ENCODE results near the gene TEX12. TPM values are rescaled to one million over a fixed set of nuclear protein-coding genes. Genes with fewer than 3 reads are reported as not detected.

The TEX12 gene
- total RNA-seq (2022; extraction: Qiagen RNA extraction), result not detected in 5 replicates

GRCh38 chr11:112167145-112167544, at the start of gene TEX12:
TSS of gene TEX12 (plus strand) at chr11:112167372. CDS start at chr11:112169269, 1,897 bp downstream.

GRCh38 chr11:112163875-112164685, 3.1 kb upstream of the TEX12 start, which contains the start of gene IL18:
TSS of gene IL18 (minus strand) at chr11:112164094. CDS start at chr11:112155053, 9,041 bp downstream.

GRCh38 chr11:112174789-112175598, 7.8 kb downstream of the TEX12 start, which contains the start of gene BCO2:
TSS of gene BCO2 (plus strand) at chr11:112175512. CDS start at chr11:112175602, 90 bp downstream.

Other genes with a start within 250 kb of the TEX12 start
- gene C11orf52, start 248.5 kb upstream of the TEX12 start, total RNA-seq (2022; extraction: Qiagen RNA extraction), result 0.12 to 0.31 TPM (median 0.21 TPM) in 4 of 5 replicates, not detected in the other
- gene DIXDC1, start 230.0 kb upstream of the TEX12 start, total RNA-seq (2022; extraction: Qiagen RNA extraction), result 5.6 to 9.5 TPM (median 8.2 TPM) in 5 replicates
- 23.6 to 34.4 TPM (median 28.1 TPM) in 5 replicates for gene DLAT, start 142.0 kb upstream of the TEX12 start, total RNA-seq (2022; extraction: Qiagen RNA extraction)
- gene PIH1D2, start 93.4 kb upstream of the TEX12 start, total RNA-seq (2022; extraction: Qiagen RNA extraction), result 0.61 to 1.3 TPM (median 0.86 TPM) in 5 replicates
- 12.3 to 21.3 TPM (median 14.9 TPM) in 5 replicates for gene NKAPD1, start 93.1 kb upstream of the TEX12 start, total RNA-seq (2022; extraction: Qiagen RNA extraction)
- 61.4 to 72.8 TPM (median 68.1 TPM) in 5 replicates for gene TIMM8B, start 80.6 kb upstream of the TEX12 start, total RNA-seq (2022; extraction: Qiagen RNA extraction)
- 63.4 to 89.6 TPM (median 68.7 TPM) in 5 replicates for gene SDHD, start 80.5 kb upstream of the TEX12 start, total RNA-seq (2022; extraction: Qiagen RNA extraction)
- gene IL18, start 3.3 kb upstream of the TEX12 start, total RNA-seq (2022; extraction: Qiagen RNA extraction), result 86.2 to 98.7 TPM (median 87.2 TPM) in 5 replicates
- gene BCO2, start 8.1 kb downstream of the TEX12 start, total RNA-seq (2022; extraction: Qiagen RNA extraction), result 0.70 to 1.5 TPM (median 0.96 TPM) in 5 replicates
- 26.9 to 29.5 TPM (median 28.1 TPM) in 5 replicates for gene PTS, start 59.1 kb downstream of the TEX12 start, total RNA-seq (2022; extraction: Qiagen RNA extraction)
- not detected in 5 replicates for gene PLET1, start 93.5 kb downstream of the TEX12 start, total RNA-seq (2022; extraction: Qiagen RNA extraction)

Data from A549 treated with AZD2906 at 1 μM for 4 hours (cell line).